A673 (cell line): ENCODE measurements around the gene CAPN11.

Source experiments
- EZH2 ChIP-seq: fragments of 200-600 bp; sonication (generic); IDR thresholded peaks from 2 replicates; pipeline ENCODE4 v1.6.1; 2017; ENCODE audit warnings: borderline replicate concordance, low read depth, mild to moderate bottlenecking, mixed read lengths, antibody characterized with exemption, low read length; ENCODE audit not compliant: poor library complexity, severe bottlenecking
- TF ChIP-seq, protein P1 (sequence below): fragments of 300-800, 200-600 bp; sonication (generic); conservative IDR thresholded peaks from 2 replicates; pipeline ENCODE4 v1.5.1; 2017; ENCODE audit warnings: low read depth, mild to moderate bottlenecking, antibody characterized with exemption, low read length, moderate library complexity, mixed read lengths

DNA sequence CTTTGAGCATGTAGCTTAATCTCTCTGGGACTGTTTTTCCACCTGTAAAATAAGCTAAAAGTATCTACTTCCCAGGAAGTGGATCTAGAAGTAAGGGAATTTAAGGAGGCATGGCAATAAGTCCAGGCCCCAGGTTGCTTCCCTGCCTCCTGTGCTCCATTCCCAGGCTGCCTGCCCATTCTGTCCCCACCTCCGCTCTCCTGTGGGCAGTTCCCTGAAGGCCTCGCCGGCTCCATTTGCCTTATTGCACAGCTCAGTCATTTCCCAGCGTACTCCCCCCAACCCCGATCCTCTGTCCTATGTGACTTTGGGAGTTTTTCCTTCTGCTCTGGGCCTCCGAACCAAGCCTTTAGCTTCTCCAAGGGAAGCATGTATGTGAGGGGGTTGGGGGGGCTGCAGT lies 69.4 kb downstream of the CAPN11 start:
- TF ChIP-seq, protein P1, sequence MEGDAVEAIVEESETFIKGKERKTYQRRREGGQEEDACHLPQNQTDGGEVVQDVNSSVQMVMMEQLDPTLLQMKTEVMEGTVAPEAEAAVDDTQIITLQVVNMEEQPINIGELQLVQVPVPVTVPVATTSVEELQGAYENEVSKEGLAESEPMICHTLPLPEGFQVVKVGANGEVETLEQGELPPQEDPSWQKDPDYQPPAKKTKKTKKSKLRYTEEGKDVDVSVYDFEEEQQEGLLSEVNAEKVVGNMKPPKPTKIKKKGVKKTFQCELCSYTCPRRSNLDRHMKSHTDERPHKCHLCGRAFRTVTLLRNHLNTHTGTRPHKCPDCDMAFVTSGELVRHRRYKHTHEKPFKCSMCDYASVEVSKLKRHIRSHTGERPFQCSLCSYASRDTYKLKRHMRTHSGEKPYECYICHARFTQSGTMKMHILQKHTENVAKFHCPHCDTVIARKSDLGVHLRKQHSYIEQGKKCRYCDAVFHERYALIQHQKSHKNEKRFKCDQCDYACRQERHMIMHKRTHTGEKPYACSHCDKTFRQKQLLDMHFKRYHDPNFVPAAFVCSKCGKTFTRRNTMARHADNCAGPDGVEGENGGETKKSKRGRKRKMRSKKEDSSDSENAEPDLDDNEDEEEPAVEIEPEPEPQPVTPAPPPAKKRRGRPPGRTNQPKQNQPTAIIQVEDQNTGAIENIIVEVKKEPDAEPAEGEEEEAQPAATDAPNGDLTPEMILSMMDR, result no peak
- TF ChIP-seq EZH2, result no peak
